ENCODE results near the gene INPP5A. TPM values are rescaled to one million over a fixed set of nuclear protein-coding genes. Genes with fewer than 3 reads are reported as not detected.

The INPP5A gene
- total and polyA plus RNA-seq, 5 donors from 2014 or later, result 0.66 to 21.3 (median 1.0) TPM

- ATAC-seq (ENCODE audit: low read depth in 2 of 2), result no peak
- Histone ChIP-seq H3K4me1 (ENCODE audit: control insufficient read depth, insufficient read depth, low read length, poor library complexity, severe bottlenecking) (no peaks in the 10 kb centered on the region), H3K9me3 (ENCODE audit: control insufficient read depth in 2 of 2, low read length in 2 of 2) (no peaks in the 10 kb centered on the region), H3K36me3 (ENCODE audit: control insufficient read depth, insufficient read depth, low read length) (peaks cover 4% of the 10 kb centered on the region), H3K27me3 (ENCODE audit: control insufficient read depth, insufficient read depth, low read length) (no peaks in the 10 kb centered on the region), H3K4me3 (ENCODE audit: low read depth, low read length) (no peak overlapping the region), H3K27ac (ENCODE audit: insufficient read depth, low read length, poor library complexity, severe bottlenecking) (no peak overlapping the region)
- H3K36me3 Mint-ChIP-seq, result peaks cover 24% of the 10 kb centered on the region
- no peak overlapping the region for H3K27ac Mint-ChIP-seq
- peaks cover 0 to 2% (median 0%) of the 10 kb centered on the region in 7 donors for H3K9me3 Mint-ChIP-seq
- H3K27me3 Mint-ChIP-seq, result no peaks in the 10 kb centered on the region
- H3K4me1 Mint-ChIP-seq, result no peaks in the 10 kb centered on the region
- no peak overlapping the region for H3K4me3 Mint-ChIP-seq
- DNase-seq, result no peak
Measured at GRCh38 chr10:132714096-132714985, 176.8 kb downstream of the INPP5A start.

- Histone ChIP-seq H3K9me3 (ENCODE audit: control insufficient read depth in 2 of 2, low read length in 2 of 2) (no peaks in the 10 kb centered on the region), H3K36me3 (ENCODE audit: control insufficient read depth, insufficient read depth, low read length) (peaks cover 3% of the 10 kb centered on the region), H3K27ac (ENCODE audit: insufficient read depth, low read length, poor library complexity, severe bottlenecking) (no peak overlapping the region), H3K4me1 (ENCODE audit: control insufficient read depth, insufficient read depth, low read length, poor library complexity, severe bottlenecking) (no peaks in the 10 kb centered on the region), H3K27me3 (ENCODE audit: control insufficient read depth, insufficient read depth, low read length) (no peaks in the 10 kb centered on the region), H3K4me3 (ENCODE audit: low read depth, low read length) (no peak overlapping the region)
- no peak overlapping the region for H3K4me3 Mint-ChIP-seq
- peaks cover 22% of the 10 kb centered on the region for H3K36me3 Mint-ChIP-seq
- peaks cover 0 to 2% (median 0%) of the 10 kb centered on the region in 7 donors for H3K9me3 Mint-ChIP-seq
- no peak overlapping the region for H3K27ac Mint-ChIP-seq
- no peaks in the 10 kb centered on the region for H3K27me3 Mint-ChIP-seq
- no peak for DNase-seq
- no peaks in the 10 kb centered on the region for H3K4me1 Mint-ChIP-seq
- no peak for ATAC-seq (ENCODE audit: low read depth in 2 of 2)
Measured at GRCh38 chr10:132714986-132715775, 177.6 kb downstream of the INPP5A start.

- H3K36me3 ChIP-seq (ENCODE audit: control insufficient read depth, insufficient read depth, low read length), result no peaks in the 10 kb centered on the region
- H3K9me3 ChIP-seq (ENCODE audit: control insufficient read depth in 2 of 2, low read length in 2 of 2), result no peaks in the 10 kb centered on the region
- Mint-ChIP-seq H3K36me3 (peaks cover 19% of the 10 kb centered on the region), H3K27ac (no peak overlapping the region), H3K27me3 (no peaks in the 10 kb centered on the region), H3K9me3 (peaks cover 0 to 4% (median 0%) of the 10 kb centered on the region in 7 donors), H3K4me1 (no peaks in the 10 kb centered on the region), H3K4me3 (no peak overlapping the region)
- H3K27me3 ChIP-seq (ENCODE audit: control insufficient read depth, insufficient read depth, low read length), result no peaks in the 10 kb centered on the region
- no peak overlapping the region for H3K27ac ChIP-seq (ENCODE audit: insufficient read depth, low read length, poor library complexity, severe bottlenecking)
- DNase-seq (no peak), ATAC-seq (ENCODE audit: low read depth in 2 of 2) (no peak)
- H3K4me1 ChIP-seq (ENCODE audit: control insufficient read depth, insufficient read depth, low read length, poor library complexity, severe bottlenecking), result no peaks in the 10 kb centered on the region
- H3K4me3 ChIP-seq (ENCODE audit: low read depth, low read length), result no peak overlapping the region
Measured at GRCh38 chr10:132715776-132716680, 178.4 kb downstream of the INPP5A start.

- H3K27ac ChIP-seq (ENCODE audit: insufficient read depth, low read length, poor library complexity, severe bottlenecking), result no peak overlapping the region
- DNase-seq (no peak), ATAC-seq (ENCODE audit: low read depth in 2 of 2) (no peak)
Measured at GRCh38 chr10:132716691-132717490, 179.3 kb downstream of the INPP5A start.

GRCh38 chr10:132721725-132722124 lies 184.1 kb downstream of the INPP5A start:
- no peak overlapping the region for H3K27ac Mint-ChIP-seq
- Histone ChIP-seq H3K27ac (ENCODE audit: insufficient read depth, low read length, poor library complexity, severe bottlenecking) (no peak overlapping the region), H3K9me3 (ENCODE audit: control insufficient read depth in 2 of 2, low read length in 2 of 2) (no peaks in the 10 kb centered on the region), H3K4me3 (ENCODE audit: low read depth, low read length) (no peak overlapping the region), H3K27me3 (ENCODE audit: control insufficient read depth, insufficient read depth, low read length) (no peaks in the 10 kb centered on the region), H3K36me3 (ENCODE audit: control insufficient read depth, insufficient read depth, low read length) (peaks cover 2% of the 10 kb centered on the region), H3K4me1 (ENCODE audit: control insufficient read depth, insufficient read depth, low read length, poor library complexity, severe bottlenecking) (no peaks in the 10 kb centered on the region)
- no peaks in the 10 kb centered on the region for H3K4me1 Mint-ChIP-seq
- no peak overlapping the region for H3K4me3 Mint-ChIP-seq
- no peak for DNase-seq
- H3K36me3 Mint-ChIP-seq, result peaks cover 20% of the 10 kb centered on the region
- ATAC-seq (ENCODE audit: low read depth in 2 of 2), result no peak
- peaks cover 0 to 6% (median 0%) of the 10 kb centered on the region in 7 donors for H3K9me3 Mint-ChIP-seq
- H3K27me3 Mint-ChIP-seq, result no peaks in the 10 kb centered on the region

More at GRCh38 chr10:132716691-132717490, 179.3 kb downstream of the INPP5A start:
- Mint-ChIP-seq H3K27ac (no peak overlapping the region), H3K36me3 (peaks cover 16% of the 10 kb centered on the region), H3K4me1 (no peaks in the 10 kb centered on the region), H3K4me3 (no peak overlapping the region), H3K9me3 (peaks cover 0 to 8% (median 0%) of the 10 kb centered on the region in 7 donors), H3K27me3 (no peaks in the 10 kb centered on the region)
- Histone ChIP-seq H3K9me3 (ENCODE audit: control insufficient read depth in 2 of 2, low read length in 2 of 2) (no peaks in the 10 kb centered on the region), H3K36me3 (ENCODE audit: control insufficient read depth, insufficient read depth, low read length) (no peaks in the 10 kb centered on the region), H3K4me3 (ENCODE audit: low read depth, low read length) (no peak overlapping the region), H3K4me1 (ENCODE audit: control insufficient read depth, insufficient read depth, low read length, poor library complexity, severe bottlenecking) (no peaks in the 10 kb centered on the region), H3K27me3 (ENCODE audit: control insufficient read depth, insufficient read depth, low read length) (no peaks in the 10 kb centered on the region)

GRCh38 chr10:132722394-132723329 lies 185.1 kb downstream of the INPP5A start:
- ATAC-seq (ENCODE audit: low read depth in 2 of 2) (no peak), DNase-seq (no peak)
- no peaks in the 10 kb centered on the region for H3K4me1 Mint-ChIP-seq
- no peaks in the 10 kb centered on the region for H3K27me3 ChIP-seq (ENCODE audit: control insufficient read depth, insufficient read depth, low read length)
- no peaks in the 10 kb centered on the region for H3K9me3 ChIP-seq (ENCODE audit: control insufficient read depth in 2 of 2, low read length in 2 of 2)
- peaks cover 6% of the 10 kb centered on the region for H3K36me3 ChIP-seq (ENCODE audit: control insufficient read depth, insufficient read depth, low read length)
- H3K27ac ChIP-seq (ENCODE audit: insufficient read depth, low read length, poor library complexity, severe bottlenecking), result no peak overlapping the region
- H3K27ac Mint-ChIP-seq, result no peak overlapping the region
- peaks cover 26% of the 10 kb centered on the region for H3K36me3 Mint-ChIP-seq
- peaks cover 0 to 6% (median 0%) of the 10 kb centered on the region in 7 donors for H3K9me3 Mint-ChIP-seq
- H3K4me3 Mint-ChIP-seq, result no peak overlapping the region
- H3K4me1 ChIP-seq (ENCODE audit: control insufficient read depth, insufficient read depth, low read length, poor library complexity, severe bottlenecking), result no peaks in the 10 kb centered on the region
- H3K4me3 ChIP-seq (ENCODE audit: low read depth, low read length), result no peak overlapping the region
- no peaks in the 10 kb centered on the region for H3K27me3 Mint-ChIP-seq

Measured in CD4-positive, CD25-positive, alpha-beta regulatory T cell (primary cell).